ENCODE measurements around the gene STUB1. TPM values are rescaled to one million over a fixed set of nuclear protein-coding genes. Genes with fewer than 3 reads are reported as not detected.

The STUB1 gene
- total RNA-seq, 1 experiment from 2014 or later, result 102 TPM

GRCh38 chr16:729768-730665 is 49.8 kb downstream of the STUB1 start:
- Mint-ChIP-seq H3K27ac (ENCODE audit: unreplicated experiment) (no peak overlapping the region), H3K4me3 (ENCODE audit: low read depth, unreplicated experiment) (no peak overlapping the region), H3K27me3 (ENCODE audit: unreplicated experiment) (no peaks in the 10 kb centered on the region), H3K9me3 (ENCODE audit: low read depth, unreplicated experiment) (no peaks in the 10 kb centered on the region), H3K4me1 (ENCODE audit: low read depth, unreplicated experiment) (no peaks in the 10 kb centered on the region), H3K36me3 (ENCODE audit: insufficient read depth, unreplicated experiment) (peaks cover 62% of the 10 kb centered on the region)
- TF ChIP-seq CTCF (IDR thresholded peaks at IDR 0.05; ENCODE audit: unreplicated experiment), result no peak
- CTCF ChIA-PET, result interaction anchor here (0.6 kb wide), 1 partner anchor 24 kb away, joined by 5 read pairs; no protein-coding TSS in a partner anchor
- DNase-seq, result no peak
- intact Hi-C loops (cut with micrococcal nuclease; ENCODE audit: unreplicated experiment), result no loop called here
- no TSS peak for BruUV-seq (replicated peaks)

DNA sequence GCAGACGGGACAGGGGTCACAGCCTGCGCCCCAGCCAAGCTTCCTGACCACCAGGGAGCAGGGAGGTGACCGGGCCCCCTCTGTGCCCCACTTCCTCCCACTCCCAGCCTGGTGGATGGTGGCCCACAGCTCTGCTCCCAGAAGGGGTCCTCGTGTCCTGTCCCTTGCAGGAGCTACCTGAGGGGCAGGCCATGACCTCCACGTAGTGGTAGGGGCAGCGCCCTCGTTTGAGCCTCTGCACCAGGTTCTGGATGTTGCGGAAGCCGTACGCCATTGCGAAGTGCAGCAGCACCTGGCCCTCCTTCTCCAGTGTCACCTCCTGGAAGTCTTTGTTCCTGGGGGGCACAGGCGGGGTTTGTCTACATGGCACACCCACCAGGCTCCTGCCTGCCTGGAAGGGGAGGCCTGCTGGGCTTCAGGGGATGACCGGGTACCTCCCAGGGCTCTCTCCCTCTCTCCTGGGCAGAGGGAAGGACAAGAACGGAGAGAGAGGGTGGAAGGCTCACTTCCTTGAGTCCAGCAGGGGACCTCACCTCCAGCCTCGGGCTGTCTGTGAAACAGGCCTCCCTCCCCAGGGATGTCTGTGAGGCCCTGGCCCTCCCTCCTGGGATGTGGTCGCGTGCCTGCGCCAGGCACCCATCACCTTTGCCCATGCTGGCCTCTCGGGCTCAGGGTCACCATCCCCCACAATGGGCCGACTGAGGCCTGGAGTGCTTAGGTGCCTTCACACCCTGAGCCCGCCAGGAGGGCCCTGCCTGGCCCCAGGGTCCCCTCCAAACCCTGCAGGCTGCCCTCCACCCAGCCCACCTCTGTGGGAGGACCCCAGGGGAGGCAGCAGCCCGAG is 50.7 kb downstream of the STUB1 start:
- intact Hi-C loops (cut with micrococcal nuclease; ENCODE audit: unreplicated experiment), result no loop called here
- Mint-ChIP-seq H3K27me3 (ENCODE audit: unreplicated experiment) (no peaks in the 10 kb centered on the region), H3K4me1 (ENCODE audit: low read depth, unreplicated experiment) (no peaks in the 10 kb centered on the region), H3K27ac (ENCODE audit: unreplicated experiment) (no peak overlapping the region), H3K4me3 (ENCODE audit: low read depth, unreplicated experiment) (no peak overlapping the region), H3K36me3 (ENCODE audit: insufficient read depth, unreplicated experiment) (peaks cover 59% of the 10 kb centered on the region), H3K9me3 (ENCODE audit: low read depth, unreplicated experiment) (no peaks in the 10 kb centered on the region)
- TF ChIP-seq CTCF (IDR thresholded peaks at IDR 0.05; ENCODE audit: unreplicated experiment), result no peak
- no peak for DNase-seq
- CTCF ChIA-PET, result interaction anchor here (0.6 to 1.2 kb wide), 2 partner anchors 10 to 23 kb away, joined by 3 to 5 read pairs; partner anchors contain the start of gene CIAO3
- no TSS peak for BruUV-seq (replicated peaks)

DNA sequence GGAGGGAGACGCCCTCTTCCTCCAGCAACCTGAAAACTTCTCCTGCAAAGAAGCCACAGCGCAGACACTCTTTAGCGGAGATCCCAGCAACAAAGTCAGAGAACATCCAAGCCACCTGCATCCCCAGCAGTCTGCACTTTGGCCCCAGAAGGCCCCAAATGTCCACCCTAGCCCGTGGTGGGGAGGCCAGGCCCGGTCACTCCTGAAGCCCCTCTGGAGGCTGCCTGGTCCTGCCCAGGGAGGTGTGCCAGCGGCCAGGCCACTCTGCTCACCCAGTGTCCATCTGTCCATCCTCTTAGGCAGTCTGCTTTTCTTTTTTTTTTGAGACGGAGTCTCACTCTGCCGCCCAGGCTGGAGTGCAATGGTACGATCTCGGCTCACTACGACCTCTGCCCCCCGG is 52.1 kb downstream of the STUB1 start:
- CTCF ChIA-PET, result interaction anchor here (0.7 to 1.2 kb wide), 2 partner anchors 9 to 52 kb away, joined by 3 read pairs; partner anchors contain the start of gene CIAO3
- no peak for TF ChIP-seq CTCF (IDR thresholded peaks at IDR 0.05; ENCODE audit: unreplicated experiment)
- no TSS peak for BruUV-seq (replicated peaks)
- Mint-ChIP-seq H3K4me3 (ENCODE audit: low read depth, unreplicated experiment) (no peak overlapping the region), H3K36me3 (ENCODE audit: insufficient read depth, unreplicated experiment) (peaks cover 59% of the 10 kb centered on the region), H3K27ac (ENCODE audit: unreplicated experiment) (no peak overlapping the region), H3K9me3 (ENCODE audit: low read depth, unreplicated experiment) (no peaks in the 10 kb centered on the region), H3K27me3 (ENCODE audit: unreplicated experiment) (no peaks in the 10 kb centered on the region), H3K4me1 (ENCODE audit: low read depth, unreplicated experiment) (no peaks in the 10 kb centered on the region)
- no peak for DNase-seq
- intact Hi-C loops (cut with micrococcal nuclease; ENCODE audit: unreplicated experiment), result no loop called here

Other genes starting within 250 kb of the STUB1 start
- gene CAPN15, start 152.7 kb upstream of the STUB1 start, total RNA-seq (2022), result 108 and 120 TPM in 2 replicates
- not detected in 2 replicates for gene PRR35, start 120.0 kb upstream of the STUB1 start, total RNA-seq (2022)
- gene NHLRC4, start 113.4 kb upstream of the STUB1 start, total RNA-seq (2022), result not detected in 2 replicates
- 101 and 106 TPM in 2 replicates for gene PIGQ, start 110.4 kb upstream of the STUB1 start, total RNA-seq (2022)
- gene RAB40C, start 90.3 kb upstream of the STUB1 start, total RNA-seq (2022), result 35.6 and 36.5 TPM in 2 replicates
- 0.66 and 0.90 TPM in 2 replicates for gene WFIKKN1, start 49.4 kb upstream of the STUB1 start, total RNA-seq (2022)
- gene METTL26, start 44.1 kb upstream of the STUB1 start, total RNA-seq (2022), result 117 and 121 TPM in 2 replicates
- 56.3 and 60.7 TPM in 2 replicates for gene MCRIP2, start 38.6 kb upstream of the STUB1 start, total RNA-seq (2022)
- gene WDR90, start 31.0 kb upstream of the STUB1 start, total RNA-seq (2022), result 142 and 162 TPM in 2 replicates
- gene RHOT2, start 12.3 kb upstream of the STUB1 start, total RNA-seq (2022), result 154 and 163 TPM in 2 replicates
- gene RHBDL1, start 4.7 kb upstream of the STUB1 start, total RNA-seq (2022), result 2.4 and 2.6 TPM in 2 replicates
- 88.3 and 90.5 TPM in 2 replicates for gene JMJD8, start 3.9 kb downstream of the STUB1 start, total RNA-seq (2022)
- 18.6 and 22.5 TPM in 2 replicates for gene WDR24, start 10.0 kb downstream of the STUB1 start, total RNA-seq (2022)
- gene FBXL16, start 25.4 kb downstream of the STUB1 start, total RNA-seq (2022), result 1.3 and 4.6 TPM in 2 replicates
- gene METRN, start 34.7 kb downstream of the STUB1 start, total RNA-seq (2022), result 51.7 and 61.5 TPM in 2 replicates
- gene ANTKMT, start 40.7 kb downstream of the STUB1 start, total RNA-seq (2022), result 49.6 and 57.2 TPM in 2 replicates
- 10.0 and 12.5 TPM in 2 replicates for gene CCDC78, start 46.0 kb downstream of the STUB1 start, total RNA-seq (2022)
- gene HAGHL, start 46.7 kb downstream of the STUB1 start, total RNA-seq (2022), result 11.7 and 12.8 TPM in 2 replicates
- 51.9 and 58.4 TPM in 2 replicates for gene CIAO3, start 60.6 kb downstream of the STUB1 start, total RNA-seq (2022)
- gene MSLN, start 80.3 kb downstream of the STUB1 start, total RNA-seq (2022), result 3.4 and 8.9 TPM in 2 replicates
- 47.5 and 51.1 TPM in 2 replicates for gene RPUSD1, start 108.0 kb downstream of the STUB1 start, total RNA-seq (2022)
- 154 and 173 TPM in 2 replicates for gene CHTF18, start 108.2 kb downstream of the STUB1 start, total RNA-seq (2022)
- gene GNG13, start 120.3 kb downstream of the STUB1 start, total RNA-seq (2022), result not detected in 2 replicates